ENCODE data around the gene BIRC2. TPM values are rescaled to one million over a fixed set of nuclear protein-coding genes. Genes with fewer than 3 reads are reported as not detected.

BIRC2 gene
- polyA plus RNA-seq, 1 of the 3 experiments (the other 2 are of a cell fraction), result 20.1 TPM

GRCh38 chr11:102345904-102346303 is 1.1 kb upstream of the BIRC2 start (continued):
- TF ChIP-seq, protein P1, sequence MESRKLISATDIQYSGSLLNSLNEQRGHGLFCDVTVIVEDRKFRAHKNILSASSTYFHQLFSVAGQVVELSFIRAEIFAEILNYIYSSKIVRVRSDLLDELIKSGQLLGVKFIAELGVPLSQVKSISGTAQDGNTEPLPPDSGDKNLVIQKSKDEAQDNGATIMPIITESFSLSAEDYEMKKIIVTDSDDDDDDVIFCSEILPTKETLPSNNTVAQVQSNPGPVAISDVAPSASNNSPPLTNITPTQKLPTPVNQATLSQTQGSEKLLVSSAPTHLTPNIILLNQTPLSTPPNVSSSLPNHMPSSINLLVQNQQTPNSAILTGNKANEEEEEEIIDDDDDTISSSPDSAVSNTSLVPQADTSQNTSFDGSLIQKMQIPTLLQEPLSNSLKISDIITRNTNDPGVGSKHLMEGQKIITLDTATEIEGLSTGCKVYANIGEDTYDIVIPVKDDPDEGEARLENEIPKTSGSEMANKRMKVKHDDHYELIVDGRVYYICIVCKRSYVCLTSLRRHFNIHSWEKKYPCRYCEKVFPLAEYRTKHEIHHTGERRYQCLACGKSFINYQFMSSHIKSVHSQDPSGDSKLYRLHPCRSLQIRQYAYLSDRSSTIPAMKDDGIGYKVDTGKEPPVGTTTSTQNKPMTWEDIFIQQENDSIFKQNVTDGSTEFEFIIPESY (IDR thresholded peaks at IDR 0.05; ENCODE audit: borderline replicate concordance, low read depth), result no peak
- TF ChIP-seq USF1 (IDR thresholded peaks at IDR 0.05; ENCODE audit: borderline replicate concordance, low read depth) (no peak), SMC3 (IDR thresholded peaks at IDR 0.05; ENCODE audit: low read depth, low read length) (no peak), RXRA (IDR thresholded peaks at IDR 0.05; ENCODE audit: borderline replicate concordance, low read depth) (0 out of 2 replicates have a peak, but pooled peaks have one; percentile 42), POLR2AphosphoS5 (IDR thresholded peaks at IDR 0.05; ENCODE audit: low read depth, low read length) (no peak), GATA2 (CRISPR knock-in tag; IDR thresholded peaks at IDR 0.05) (no peak), TAF1 (IDR thresholded peaks at IDR 0.05; ENCODE audit: borderline replicate concordance, low read depth, low read length) (no peak; the same call in 1 of the 2 replicates), RAD21 (IDR thresholded peaks at IDR 0.05; ENCODE audit: low read length) (no peak), CHD2 (IDR thresholded peaks at IDR 0.05; ENCODE audit: low read length, partially characterized antibody) (no peak), EZH2phosphoT487 (IDR thresholded peaks at IDR 0.05; ENCODE audit: borderline replicate concordance, low read depth) (no peak), FOXJ3 (CRISPR knock-in tag; IDR thresholded peaks at IDR 0.05) (no peak), MXI1 (IDR thresholded peaks at IDR 0.05; ENCODE audit: low read depth, low read length) (no peak), FOXM1 (IDR thresholded peaks at IDR 0.05; ENCODE audit: low read depth) (no peak), EP300 (IDR thresholded peaks at IDR 0.05; ENCODE audit: borderline replicate concordance in 1 of 2, low read depth in 1 of 2, low read length in 1 of 2) (peak in 1 of 2 experiments; percentile 39; a peak in 1 of 4 replicates), RFX5 (IDR thresholded peaks at IDR 0.05; ENCODE audit: low read length) (no peak)
- TF ChIP-seq, protein P2, sequence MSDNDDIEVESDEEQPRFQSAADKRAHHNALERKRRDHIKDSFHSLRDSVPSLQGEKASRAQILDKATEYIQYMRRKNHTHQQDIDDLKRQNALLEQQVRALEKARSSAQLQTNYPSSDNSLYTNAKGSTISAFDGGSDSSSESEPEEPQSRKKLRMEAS (IDR thresholded peaks at IDR 0.05; ENCODE audit: low read depth), result peak; percentile 39; the same call in 1 of the 2 replicates
- TF ChIP-seq, protein P3, sequence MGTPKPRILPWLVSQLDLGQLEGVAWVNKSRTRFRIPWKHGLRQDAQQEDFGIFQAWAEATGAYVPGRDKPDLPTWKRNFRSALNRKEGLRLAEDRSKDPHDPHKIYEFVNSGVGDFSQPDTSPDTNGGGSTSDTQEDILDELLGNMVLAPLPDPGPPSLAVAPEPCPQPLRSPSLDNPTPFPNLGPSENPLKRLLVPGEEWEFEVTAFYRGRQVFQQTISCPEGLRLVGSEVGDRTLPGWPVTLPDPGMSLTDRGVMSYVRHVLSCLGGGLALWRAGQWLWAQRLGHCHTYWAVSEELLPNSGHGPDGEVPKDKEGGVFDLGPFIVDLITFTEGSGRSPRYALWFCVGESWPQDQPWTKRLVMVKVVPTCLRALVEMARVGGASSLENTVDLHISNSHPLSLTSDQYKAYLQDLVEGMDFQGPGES (IDR thresholded peaks at IDR 0.05; ENCODE audit: low read depth, low read length), result no peak

- WGBS (ENCODE audit: low lambda C conversion rate), result 0% methylated on average over 5 of the region's 5 CpGs
- H3K4me1 ChIP-seq (ENCODE audit: control insufficient read depth in 1 of 2, insufficient read depth in 2 of 2, low read depth in 1 of 2, low read length in 1 of 2), result peaks cover 7 to 16% of the 10 kb centered on the region in 2 experiments; a peak in 3 of 4 replicates
- POLR2A ChIA-PET, result no interaction called here
- peak overlapping the region; percentile 80 for H3K4me2 ChIP-seq
- peaks cover 43% of the 10 kb centered on the region for H3K79me2 ChIP-seq (ENCODE audit: insufficient read depth)
- no peaks in the 10 kb centered on the region for H3K9me3 ChIP-seq
- H3K4me3 ChIP-seq (ENCODE audit: low read depth in 2 of 2, low read length in 1 of 2), result peak overlapping the region; percentile 78 to 90
- peak overlapping the region; percentile 95 for H3K9ac ChIP-seq
- H4K20me1 ChIP-seq (ENCODE audit: insufficient read depth), result peaks cover 25% of the 10 kb centered on the region
- H3K9me2 ChIP-seq, result no peaks in the 10 kb centered on the region
- peaks cover 16 to 21% of the 10 kb centered on the region in 2 experiments for H3K36me3 ChIP-seq (replicated peaks in 1 of 2; ENCODE audit: control insufficient read depth in 1 of 2, insufficient read depth in 2 of 2, low read length in 1 of 2)
- peak overlapping the region; percentile 95 to 98 for H3K27ac ChIP-seq (ENCODE audit: low read depth in 2 of 2, low read length in 1 of 2)
- peaks cover 28% of the 10 kb centered on the region for H3F3A ChIP-seq (replicated peaks; ENCODE audit: insufficient read depth)
- no peaks in the 10 kb centered on the region for H3K27me3 ChIP-seq (ENCODE audit: insufficient read depth)
- H2AFZ ChIP-seq (ENCODE audit: low read depth), result peak overlapping the region; percentile 77
- DNase-seq, result no peak
- CTCF ChIA-PET, result interaction anchor here (0.7 to 1.0 kb wide), 3 partner anchors 58 to 149 kb away, joined by 3 to 4 read pairs (median 3); no protein-coding TSS in a partner anchor
- TF ChIP-seq USF1 (IDR thresholded peaks at IDR 0.05; ENCODE audit: borderline replicate concordance, low read depth), result no peak
- TF ChIP-seq RFX5 (IDR thresholded peaks at IDR 0.05; ENCODE audit: low read length), result no peak
- TF ChIP-seq REST (IDR thresholded peaks at IDR 0.05; ENCODE audit: low read depth, low read length), result no peak
- no peak for TF ChIP-seq TAF1 (IDR thresholded peaks at IDR 0.05; ENCODE audit: borderline replicate concordance, low read depth, low read length)
- TF ChIP-seq, protein P4, sequence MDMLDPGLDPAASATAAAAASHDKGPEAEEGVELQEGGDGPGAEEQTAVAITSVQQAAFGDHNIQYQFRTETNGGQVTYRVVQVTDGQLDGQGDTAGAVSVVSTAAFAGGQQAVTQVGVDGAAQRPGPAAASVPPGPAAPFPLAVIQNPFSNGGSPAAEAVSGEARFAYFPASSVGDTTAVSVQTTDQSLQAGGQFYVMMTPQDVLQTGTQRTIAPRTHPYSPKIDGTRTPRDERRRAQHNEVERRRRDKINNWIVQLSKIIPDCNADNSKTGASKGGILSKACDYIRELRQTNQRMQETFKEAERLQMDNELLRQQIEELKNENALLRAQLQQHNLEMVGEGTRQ (IDR thresholded peaks at IDR 0.05; ENCODE audit: borderline replicate concordance, low read depth, low read length), result no peak
- no peak for TF ChIP-seq PBX3 (IDR thresholded peaks at IDR 0.05)
Observed at GRCh38 chr11:102346456-102346747, 612 bp upstream of the BIRC2 start.
